Prostate gland (tissue), 2 donors: ENCODE measurements around the gene RAD51. TPM values are rescaled to one million over a fixed set of nuclear protein-coding genes. Genes with fewer than 3 reads are reported as not detected.

Experiments used
- DNase-seq: peaks from one replicate; pipeline ENCODE4 v3.0.0-alpha.2; 2019; ENCODE audit warnings: low spot score
- H3K27ac ChIP-seq, 2 donors: fragments of 200-600 bp; sonication (generic); 2 replicates each; pipeline ENCODE4 v1.5.1; 2017 to 2019
- H3K27me3 ChIP-seq: fragments of 200-600 bp; sonication (generic); replicated peaks from 2 replicates; pipeline ENCODE4 v1.5.1; 2019; ENCODE audit not compliant: insufficient read depth
- H3K36me3 ChIP-seq, 2 donors: fragments of 200-600 bp; sonication (generic); 1 replicate in 1 of 2; 2 replicates in 1 of 2; pipeline versions ENCODE4 v1.5.1 to v1.8.1; 2017 to 2019
- H3K4me1 ChIP-seq: fragments of 200-600 bp; sonication (generic); replicated peaks from 2 replicates; pipeline ENCODE4 v1.5.1; 2019
- H3K4me3 ChIP-seq, 2 donors: fragments of 200-600 bp; sonication (generic); 2 replicates each; pipeline ENCODE4 v1.5.1; 2017 to 2019
- H3K9me3 ChIP-seq: fragments of 200-600 bp; sonication (generic); 2 replicates; pipeline ENCODE4 v1.5.1; 2017
- CTCF ChIP-seq, 4 experiments: fragments of 200-600 bp in 2 of 4; fragments of 450-650 bp in 2 of 4; sonication (generic) in 2 of 4; IDR thresholded peaks; 1 replicate in 3 of 4; 2 replicates in 1 of 4; pipeline ENCODE4 v1.5.1; 2016 to 2019; ENCODE audit warnings: antibody characterized with exemption in 4 of 4, mild to moderate bottlenecking in 2 of 4, moderate library complexity in 2 of 4
- POLR2A ChIP-seq: fragments of 450-650 bp; IDR thresholded peaks from one replicate; pipeline ENCODE4 v1.6.1; 2016; ENCODE audit warnings: antibody characterized with exemption, mild to moderate bottlenecking
- POLR2AphosphoS5 ChIP-seq: sonication (generic); formaldehyde crosslinking; IDR thresholded peaks from one replicate; pipeline ENCODE4 v1.6.1; 2017; ENCODE audit warnings: antibody characterized with exemption
- WGBS: methylation state at CpG from one replicate; pipeline ENCODE4 v1.1.5; 2018; 5-methylcytosine and 5-hydroxymethylcytosine counted together
- intact Hi-C: fragments of 100-400 bp; cut with DNase I; formaldehyde crosslinking; loops from one replicate; pipeline ENCODE4 v1.14.2; 2022
- total RNA-seq, 2 donors: library from RNA; depleted of rRNA; stranded (reverse); fragments of >200 nt; gene quantifications; one replicate each; pipeline ENCODE4 v1.1.0, GENCODE V29; 2016

RAD51 gene
- total RNA-seq, 2 donors from 2014 or later, result 0.82 to 5.1 TPM

- Histone ChIP-seq H3K27ac (no peak overlapping the region), H3K4me1 (peaks cover 5% of the 10 kb centered on the region), H3K9me3 (no peaks in the 10 kb centered on the region), H3K36me3 (peaks cover 3 to 11% of the 10 kb centered on the region in 2 donors), H3K4me3 (no peak overlapping the region), H3K27me3 (no peaks in the 10 kb centered on the region)
- WGBS, result 40% methylated on average over 2 of the region's 2 CpGs
- intact Hi-C loops, result no loop called here
- TF ChIP-seq CTCF (IDR thresholded peaks at IDR 0.05) (no peak), POLR2A (no peak), POLR2AphosphoS5 (no peak)
- DNase-seq, result no peak
Measured at GRCh38 chr15:40739047-40739446, 44.1 kb downstream of the RAD51 start.

GRCh38 chr15:40739854-40740253 is 44.9 kb downstream of the RAD51 start:
- Histone ChIP-seq H3K27ac (no peak overlapping the region), H3K9me3 (no peaks in the 10 kb centered on the region), H3K4me3 (no peak overlapping the region), H3K36me3 (peaks cover 6 to 17% of the 10 kb centered on the region in 2 donors), H3K27me3 (no peaks in the 10 kb centered on the region), H3K4me1 (peaks cover 5% of the 10 kb centered on the region)
- no peak for DNase-seq
- intact Hi-C loops, result no loop called here
- no peak for TF ChIP-seq CTCF (IDR thresholded peaks at IDR 0.05)
- TF ChIP-seq POLR2A, result no peak
- TF ChIP-seq POLR2AphosphoS5, result no peak
- WGBS, result 89% methylated on average over 2 of the region's 2 CpGs

GRCh38 chr15:40743485-40743901 is 48.5 kb downstream of the RAD51 start:
- no peaks in the 10 kb centered on the region for H3K27me3 ChIP-seq
- intact Hi-C loops, result no loop called here
- no peak for DNase-seq

GRCh38 chr15:40743921-40744814 is 49.2 kb downstream of the RAD51 start:
- Histone ChIP-seq H3K9me3 (no peaks in the 10 kb centered on the region), H3K27me3 (no peaks in the 10 kb centered on the region), H3K27ac (no peak overlapping the region), H3K4me1 (no peaks in the 10 kb centered on the region), H3K4me3 (no peak overlapping the region), H3K36me3 (peaks cover 6 to 21% of the 10 kb centered on the region in 2 donors)
- 80% methylated on average over 12 of the region's 12 CpGs for WGBS
- intact Hi-C loops, result no loop called here
- no peak for TF ChIP-seq POLR2A
- no peak for DNase-seq

More at GRCh38 chr15:40743485-40743901, 48.5 kb downstream of the RAD51 start:
- H3K27ac ChIP-seq, result no peak overlapping the region
- H3K4me3 ChIP-seq, result no peak overlapping the region
- WGBS, result 81% methylated on average over 2 of the region's 2 CpGs
- H3K36me3 ChIP-seq, result peaks cover 6 to 21% of the 10 kb centered on the region in 2 donors
- no peaks in the 10 kb centered on the region for H3K4me1 ChIP-seq
- TF ChIP-seq POLR2AphosphoS5 (no peak), POLR2A (no peak), CTCF (IDR thresholded peaks at IDR 0.05) (no peak)
- no peaks in the 10 kb centered on the region for H3K9me3 ChIP-seq

- WGBS, result 76% methylated on average over 5 of the region's 5 CpGs
Measured at GRCh38 chr15:40744815-40745152, 49.8 kb downstream of the RAD51 start.

More at GRCh38 chr15:40744815-40745152, 49.8 kb downstream of the RAD51 start:
- DNase-seq, result no peak
- Histone ChIP-seq H3K27me3 (no peaks in the 10 kb centered on the region), H3K4me1 (no peaks in the 10 kb centered on the region), H3K36me3 (peaks cover 6 to 21% of the 10 kb centered on the region in 2 donors), H3K4me3 (no peak overlapping the region), H3K27ac (no peak overlapping the region), H3K9me3 (no peaks in the 10 kb centered on the region)
- intact Hi-C loops, result loop anchor here (5.0 kb wide), 1 partner anchor 148 kb away; the partner anchor contains the start of gene VPS18
- no peak for TF ChIP-seq POLR2AphosphoS5
- TF ChIP-seq POLR2A, result no peak
- no peak for TF ChIP-seq CTCF (IDR thresholded peaks at IDR 0.05)
